Measurements from ENCODE around the gene TMEM63B. TPM values are rescaled to one million over a fixed set of nuclear protein-coding genes. Genes with fewer than 3 reads are reported as not detected.
A peak's percentile ranks its signal among the peaks of the same experiment; 100 is the strongest.

TMEM63B gene
- total and polyA plus RNA-seq, 9 of the 15 experiments (the other 6 are each of a cell fraction or from before 2014, with no cell fraction given) = 0.14 to 39.4 (median 14.4) TPM

DNA sequence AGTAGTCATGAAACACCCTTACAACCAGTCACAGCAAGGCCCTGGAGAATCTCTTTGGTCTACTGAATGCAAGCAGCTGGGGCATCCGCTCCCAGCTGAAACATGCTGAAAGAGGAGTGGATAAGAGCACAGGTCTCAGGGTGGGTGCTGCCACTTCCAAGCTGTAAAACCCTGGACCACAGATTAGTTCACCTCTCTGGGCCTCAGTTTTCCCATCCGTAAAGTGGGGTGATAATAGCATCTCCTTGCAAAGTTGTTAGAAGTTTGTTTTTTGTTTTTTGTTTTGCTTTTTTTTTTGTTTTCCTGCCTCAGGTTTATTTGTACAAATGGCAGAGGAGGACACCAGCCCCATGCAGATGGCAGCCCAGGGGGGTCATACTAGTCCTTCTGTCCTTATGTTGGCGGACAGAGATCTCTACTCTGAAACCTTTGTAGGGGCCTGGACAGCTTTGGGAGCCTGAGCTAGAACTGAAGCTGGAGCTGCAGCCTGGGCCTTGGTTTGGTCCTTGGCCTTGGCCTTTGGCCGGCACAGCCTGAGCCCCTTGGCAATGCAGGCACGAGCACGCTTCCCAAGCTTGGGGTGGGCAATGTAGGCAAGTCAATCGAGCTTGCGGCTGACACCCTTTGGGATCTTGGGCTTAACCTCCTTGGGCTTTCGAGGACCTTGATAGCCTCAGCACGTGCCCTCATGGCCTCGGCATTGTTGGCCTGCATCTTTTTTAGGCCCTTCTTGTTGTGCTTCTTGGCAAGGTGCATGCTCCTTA is 38.3 kb upstream of the TMEM63B start (continued):
- no peak for TF ChIP-seq BRF1 (IDR thresholded peaks at IDR 0.05; ENCODE audit: borderline replicate concordance, extremely low read depth, insufficient read length)
- TF ChIP-seq MBD2 (IDR thresholded peaks at IDR 0.05; ENCODE audit: borderline replicate concordance, low read depth) = no peak
- no peak for TF ChIP-seq HMG20A (CRISPR knock-in tag; conservative IDR thresholded peaks at IDR 0.05)
- TF ChIP-seq RCOR1 (IDR thresholded peaks at IDR 0.05; ENCODE audit: borderline replicate concordance in 1 of 2, low read depth in 2 of 2, low read length in 2 of 2) = peak in 1 of 2 experiments; percentile 54; a peak in 1 of 4 replicates
- TF ChIP-seq POU5F1 (IDR thresholded peaks at IDR 0.05; ENCODE audit: borderline replicate concordance, low read depth, low read length, partially characterized antibody) = no peak
- TF ChIP-seq STAT5B (CRISPR knock-in tag; IDR thresholded peaks at IDR 0.05) = no peak
- TF ChIP-seq, protein P1, sequence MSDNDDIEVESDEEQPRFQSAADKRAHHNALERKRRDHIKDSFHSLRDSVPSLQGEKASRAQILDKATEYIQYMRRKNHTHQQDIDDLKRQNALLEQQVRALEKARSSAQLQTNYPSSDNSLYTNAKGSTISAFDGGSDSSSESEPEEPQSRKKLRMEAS (CRISPR knock-in tag; IDR thresholded peaks at IDR 0.05) = no peak
- TF ChIP-seq BRD4 (IDR thresholded peaks at IDR 0.05) = no peak
- TF ChIP-seq, protein P2, sequence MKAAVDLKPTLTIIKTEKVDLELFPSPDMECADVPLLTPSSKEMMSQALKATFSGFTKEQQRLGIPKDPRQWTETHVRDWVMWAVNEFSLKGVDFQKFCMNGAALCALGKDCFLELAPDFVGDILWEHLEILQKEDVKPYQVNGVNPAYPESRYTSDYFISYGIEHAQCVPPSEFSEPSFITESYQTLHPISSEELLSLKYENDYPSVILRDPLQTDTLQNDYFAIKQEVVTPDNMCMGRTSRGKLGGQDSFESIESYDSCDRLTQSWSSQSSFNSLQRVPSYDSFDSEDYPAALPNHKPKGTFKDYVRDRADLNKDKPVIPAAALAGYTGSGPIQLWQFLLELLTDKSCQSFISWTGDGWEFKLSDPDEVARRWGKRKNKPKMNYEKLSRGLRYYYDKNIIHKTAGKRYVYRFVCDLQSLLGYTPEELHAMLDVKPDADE (conservative IDR thresholded peaks at IDR 0.05; ENCODE audit: control insufficient read depth, low read depth, low read length) = no peak
- TF ChIP-seq HDAC2 (IDR thresholded peaks at IDR 0.05) = peak; percentile 72
- TF ChIP-seq PCBP2 (IDR thresholded peaks at IDR 0.05; ENCODE audit: low read depth, low read length, poor library complexity, severe bottlenecking) = no peak
- no peak for TF ChIP-seq GATAD2B (IDR thresholded peaks at IDR 0.05; ENCODE audit: borderline replicate concordance)
- no peak for TF ChIP-seq ZNF696 (CRISPR knock-in tag; conservative IDR thresholded peaks at IDR 0.05)
- no peak for TF ChIP-seq RBM15 (IDR thresholded peaks at IDR 0.05; ENCODE audit: insufficient read depth, low read length)
- TF ChIP-seq, protein P3, sequence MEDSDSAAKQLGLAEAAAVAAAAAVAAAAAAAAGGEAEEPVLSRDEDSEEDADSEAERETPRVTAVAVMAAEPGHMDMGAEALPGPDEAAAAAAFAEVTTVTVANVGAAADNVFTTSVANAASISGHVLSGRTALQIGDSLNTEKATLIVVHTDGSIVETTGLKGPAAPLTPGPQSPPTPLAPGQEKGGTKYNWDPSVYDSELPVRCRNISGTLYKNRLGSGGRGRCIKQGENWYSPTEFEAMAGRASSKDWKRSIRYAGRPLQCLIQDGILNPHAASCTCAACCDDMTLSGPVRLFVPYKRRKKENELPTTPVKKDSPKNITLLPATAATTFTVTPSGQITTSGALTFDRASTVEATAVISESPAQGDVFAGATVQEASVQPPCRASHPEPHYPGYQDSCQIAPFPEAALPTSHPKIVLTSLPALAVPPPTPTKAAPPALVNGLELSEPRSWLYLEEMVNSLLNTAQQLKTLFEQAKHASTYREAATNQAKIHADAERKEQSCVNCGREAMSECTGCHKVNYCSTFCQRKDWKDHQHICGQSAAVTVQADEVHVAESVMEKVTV (CRISPR knock-in tag; IDR thresholded peaks at IDR 0.05) = no peak
- TF ChIP-seq HDAC1 (IDR thresholded peaks at IDR 0.05) = no peak
- TF ChIP-seq, protein P4, sequence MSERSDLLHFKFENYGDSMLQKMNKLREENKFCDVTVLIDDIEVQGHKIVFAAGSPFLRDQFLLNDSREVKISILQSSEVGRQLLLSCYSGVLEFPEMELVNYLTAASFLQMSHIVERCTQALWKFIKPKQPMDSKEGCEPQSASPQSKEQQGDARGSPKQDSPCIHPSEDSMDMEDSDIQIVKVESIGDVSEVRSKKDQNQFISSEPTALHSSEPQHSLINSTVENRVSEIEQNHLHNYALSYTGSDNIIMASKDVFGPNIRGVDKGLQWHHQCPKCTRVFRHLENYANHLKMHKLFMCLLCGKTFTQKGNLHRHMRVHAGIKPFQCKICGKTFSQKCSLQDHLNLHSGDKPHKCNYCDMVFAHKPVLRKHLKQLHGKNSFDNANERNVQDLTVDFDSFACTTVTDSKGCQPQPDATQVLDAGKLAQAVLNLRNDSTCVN (CRISPR knock-in tag; IDR thresholded peaks at IDR 0.05) = no peak
- TF ChIP-seq SREBF2 (CRISPR knock-in tag; IDR thresholded peaks at IDR 0.05) = no peak
- TF ChIP-seq GATAD2A (IDR thresholded peaks at IDR 0.05) = no peak
- TF ChIP-seq, protein P5, sequence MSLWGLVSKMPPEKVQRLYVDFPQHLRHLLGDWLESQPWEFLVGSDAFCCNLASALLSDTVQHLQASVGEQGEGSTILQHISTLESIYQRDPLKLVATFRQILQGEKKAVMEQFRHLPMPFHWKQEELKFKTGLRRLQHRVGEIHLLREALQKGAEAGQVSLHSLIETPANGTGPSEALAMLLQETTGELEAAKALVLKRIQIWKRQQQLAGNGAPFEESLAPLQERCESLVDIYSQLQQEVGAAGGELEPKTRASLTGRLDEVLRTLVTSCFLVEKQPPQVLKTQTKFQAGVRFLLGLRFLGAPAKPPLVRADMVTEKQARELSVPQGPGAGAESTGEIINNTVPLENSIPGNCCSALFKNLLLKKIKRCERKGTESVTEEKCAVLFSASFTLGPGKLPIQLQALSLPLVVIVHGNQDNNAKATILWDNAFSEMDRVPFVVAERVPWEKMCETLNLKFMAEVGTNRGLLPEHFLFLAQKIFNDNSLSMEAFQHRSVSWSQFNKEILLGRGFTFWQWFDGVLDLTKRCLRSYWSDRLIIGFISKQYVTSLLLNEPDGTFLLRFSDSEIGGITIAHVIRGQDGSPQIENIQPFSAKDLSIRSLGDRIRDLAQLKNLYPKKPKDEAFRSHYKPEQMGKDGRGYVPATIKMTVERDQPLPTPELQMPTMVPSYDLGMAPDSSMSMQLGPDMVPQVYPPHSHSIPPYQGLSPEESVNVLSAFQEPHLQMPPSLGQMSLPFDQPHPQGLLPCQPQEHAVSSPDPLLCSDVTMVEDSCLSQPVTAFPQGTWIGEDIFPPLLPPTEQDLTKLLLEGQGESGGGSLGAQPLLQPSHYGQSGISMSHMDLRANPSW (CRISPR knock-in tag; IDR thresholded peaks at IDR 0.05) = no peak
- no peak for TF ChIP-seq HDAC6 (IDR thresholded peaks at IDR 0.05; ENCODE audit: low read depth, low read length)
- no peak for TF ChIP-seq NFATC3 (IDR thresholded peaks at IDR 0.05)
